ENCODE measurements around the gene NFE2L3.

Gene NFE2L3

DNA sequence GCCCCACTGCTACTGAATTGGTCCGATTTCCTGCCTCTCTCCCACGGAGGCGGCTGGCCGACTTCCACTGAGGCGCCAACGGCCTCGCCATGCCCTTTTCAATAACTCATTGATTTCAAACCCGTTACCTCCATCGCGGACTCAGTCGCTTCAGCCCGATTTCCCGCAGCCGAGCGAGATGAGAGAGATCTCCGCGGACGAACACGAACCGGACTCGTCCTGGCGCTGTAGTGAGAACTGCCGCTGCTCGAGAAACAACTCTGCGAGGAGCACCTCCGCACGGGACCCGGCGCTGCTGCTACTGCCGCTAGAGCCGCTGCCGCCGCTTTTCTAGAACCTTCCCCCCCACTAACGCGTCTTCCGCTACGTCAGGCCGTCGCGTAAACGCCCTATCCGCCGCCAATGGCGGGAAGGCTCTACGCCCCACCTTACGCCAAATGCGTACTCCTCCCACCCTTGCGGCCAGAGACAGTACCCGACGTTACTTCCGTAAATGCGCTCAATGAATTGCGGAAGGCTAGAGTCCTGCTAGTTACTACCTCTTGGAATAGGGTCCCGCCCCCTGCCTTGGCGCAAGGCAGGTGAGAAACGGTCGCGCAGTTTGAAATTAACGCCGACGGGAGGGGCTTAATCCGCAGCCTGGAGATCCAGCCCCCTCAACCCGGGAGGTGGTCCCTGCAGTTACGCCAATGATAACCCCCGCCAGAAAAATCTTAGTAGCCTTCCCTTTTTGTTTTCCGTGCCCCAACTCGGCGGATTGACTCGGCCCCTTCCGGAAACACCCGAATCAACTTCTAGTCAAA is 48.6 kb downstream of the NFE2L3 start, which contains the start of gene HNRNPA2B1:
Gene HNRNPA2B1 (minus strand): TSS at position 303 of the 803 bp plus-strand sequence. CDS start 169 bp downstream, at position 134.
- DNase-seq = peak; percentile 96 to 99

DNA sequence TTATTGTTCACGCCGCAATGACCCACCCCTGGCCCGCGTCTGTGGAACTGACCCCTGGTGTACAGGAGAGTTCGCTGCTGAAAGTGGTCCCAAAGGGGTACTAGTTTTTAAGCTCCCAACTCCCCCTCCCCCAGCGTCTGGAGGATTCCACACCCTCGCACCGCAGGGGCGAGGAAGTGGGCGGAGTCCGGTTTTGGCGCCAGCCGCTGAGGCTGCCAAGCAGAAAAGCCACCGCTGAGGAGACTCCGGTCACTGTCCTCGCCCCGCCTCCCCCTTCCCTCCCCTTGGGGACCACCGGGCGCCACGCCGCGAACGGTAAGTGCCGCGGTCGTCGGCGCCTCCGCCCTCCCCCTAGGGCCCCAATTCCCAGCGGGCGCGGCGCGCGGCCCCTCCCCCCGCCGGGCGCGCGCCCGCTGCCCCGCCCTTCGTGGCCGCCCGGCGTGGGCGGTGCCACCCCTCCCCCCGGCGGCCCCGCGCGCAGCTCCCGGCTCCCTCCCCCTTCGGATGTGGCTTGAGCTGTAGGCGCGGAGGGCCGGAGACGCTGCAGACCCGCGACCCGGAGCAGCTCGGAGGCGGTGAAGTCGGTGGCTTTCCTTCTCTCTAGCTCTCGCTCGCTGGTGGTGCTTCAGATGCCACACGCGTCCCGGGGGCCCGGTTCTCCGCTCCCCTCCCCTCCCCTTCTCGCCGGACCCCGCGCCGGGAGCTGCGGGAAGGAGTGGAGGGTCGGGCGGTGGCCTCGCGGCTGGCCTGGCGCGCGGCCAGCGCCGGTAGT is 49.4 kb downstream of the NFE2L3 start, which contains the start of gene CBX3:
Gene CBX3 (plus strand): TSS at position 499 of the 772 bp plus-strand sequence. CDS start 1,254 bp downstream, outside the sequence.
- peak; percentile 83 for DNase-seq

DNA sequence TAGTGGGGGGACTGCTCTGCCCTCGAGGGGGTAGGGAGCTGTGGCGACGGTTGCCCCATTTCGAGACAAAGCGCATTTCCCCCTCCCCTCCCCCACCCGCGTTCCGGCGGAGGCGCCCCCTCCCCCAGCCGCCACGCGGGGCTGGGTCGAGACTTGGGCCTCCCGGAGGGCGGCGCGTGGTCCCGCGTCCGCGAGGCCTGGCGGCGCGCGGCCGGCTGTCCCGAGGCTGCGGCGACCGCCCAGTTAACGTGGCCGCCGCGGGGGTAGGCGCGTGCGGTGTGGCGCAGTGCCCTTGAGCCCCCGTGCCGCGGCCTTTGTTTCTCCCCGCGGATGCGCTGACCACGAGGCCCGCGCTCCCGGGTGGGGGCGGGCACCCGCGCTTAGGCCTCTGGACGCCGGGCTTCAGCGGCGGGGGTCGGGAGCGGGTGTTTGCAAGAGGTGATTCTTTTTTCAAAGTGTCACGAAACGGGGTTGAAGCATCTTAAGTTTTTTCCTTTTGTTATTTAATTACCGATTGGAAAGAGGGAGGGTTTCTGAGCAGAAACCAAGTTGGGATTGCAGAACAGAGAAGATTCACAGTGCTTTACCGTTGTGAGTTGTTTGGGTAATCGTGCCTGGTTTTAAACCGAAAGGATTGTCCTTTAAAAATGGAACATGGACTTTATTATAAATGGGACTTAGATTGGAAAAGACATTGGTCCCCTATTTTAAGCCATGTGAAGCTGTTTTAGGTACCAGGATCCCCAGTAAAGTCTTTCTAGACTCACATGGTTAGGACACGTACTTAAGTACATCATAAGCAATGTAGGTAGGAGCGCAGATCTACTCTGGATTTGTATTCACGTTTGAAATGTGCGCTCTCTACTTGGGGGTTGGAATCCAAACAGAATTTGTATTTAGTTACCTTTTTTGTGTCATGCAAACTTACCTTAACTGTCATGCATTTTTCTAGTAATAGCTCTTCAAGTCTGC is 50.3 kb downstream of the NFE2L3 start:
- DNase-seq = peak; percentile 46 to 51

DNA sequence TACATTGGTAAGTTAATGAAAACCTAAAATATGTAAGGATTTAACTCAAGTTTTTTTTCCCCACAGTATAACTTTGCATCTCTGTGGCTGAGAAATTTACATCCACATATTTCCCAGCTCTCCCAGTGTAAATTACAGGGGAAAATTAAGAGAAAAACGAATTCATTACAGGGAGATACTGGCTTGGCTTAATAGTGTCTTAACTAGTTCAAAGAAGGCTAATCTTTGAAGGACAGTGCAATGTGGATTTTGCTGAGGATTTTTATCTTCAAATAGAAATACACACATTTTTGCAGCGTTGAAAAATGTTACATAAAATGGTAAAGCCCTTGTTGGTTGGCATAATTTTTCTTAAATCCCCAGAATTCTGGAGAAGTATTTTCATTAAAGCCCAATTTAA is 51.0 kb downstream of the NFE2L3 start:
- no peak for DNase-seq

GRCh38 chr7:26208040-26208439 is 56.0 kb downstream of the NFE2L3 start:
- DNase-seq = no peak

DNA sequence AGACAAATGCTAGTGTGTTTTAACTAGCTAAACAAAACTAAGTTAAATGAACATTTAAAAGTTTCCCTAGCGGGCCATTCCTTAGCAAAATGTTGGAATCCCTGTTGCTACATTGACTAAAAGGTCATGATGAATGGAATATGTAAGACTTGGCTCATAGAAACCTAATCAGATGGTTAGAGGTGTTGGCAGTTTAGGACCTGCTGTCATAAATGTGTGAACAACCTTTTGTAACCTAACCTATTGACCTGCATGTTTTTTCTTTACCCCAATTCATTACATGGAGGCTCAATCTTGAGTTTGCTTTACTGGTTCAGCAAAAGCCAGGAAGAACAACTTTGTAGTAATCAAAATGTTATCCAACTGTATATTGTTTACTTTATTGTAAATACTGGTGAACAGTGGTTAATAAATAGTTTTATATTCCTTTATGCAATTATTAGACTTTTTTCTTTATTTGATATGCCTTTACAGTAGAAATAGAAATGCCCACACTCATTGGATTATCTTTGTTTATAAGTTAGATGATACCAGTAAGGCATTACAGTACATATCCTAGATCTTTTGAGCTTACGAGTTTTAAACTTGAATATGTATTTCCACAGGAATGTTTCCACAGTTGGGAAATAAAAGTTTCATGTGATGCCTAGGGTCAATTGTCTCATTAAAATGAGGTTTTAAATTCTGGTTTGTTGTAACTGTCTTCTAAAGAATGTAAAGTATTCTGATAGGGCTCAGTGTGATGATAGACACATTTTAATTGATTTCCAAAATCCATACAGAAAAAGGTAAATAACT is 61.1 kb downstream of the NFE2L3 start:
- no peak for DNase-seq

GRCh38 chr7:26213807-26214515 is 62.0 kb downstream of the NFE2L3 start:
- DNase-seq = no peak

- no peak for DNase-seq
These were observed 64.1 kb downstream of the NFE2L3 start for GRCh38 chr7:26216049-26216448.

- DNase-seq = no peak
These were observed 72.4 kb downstream of the NFE2L3 start for GRCh38 chr7:26224359-26224758.

DNA sequence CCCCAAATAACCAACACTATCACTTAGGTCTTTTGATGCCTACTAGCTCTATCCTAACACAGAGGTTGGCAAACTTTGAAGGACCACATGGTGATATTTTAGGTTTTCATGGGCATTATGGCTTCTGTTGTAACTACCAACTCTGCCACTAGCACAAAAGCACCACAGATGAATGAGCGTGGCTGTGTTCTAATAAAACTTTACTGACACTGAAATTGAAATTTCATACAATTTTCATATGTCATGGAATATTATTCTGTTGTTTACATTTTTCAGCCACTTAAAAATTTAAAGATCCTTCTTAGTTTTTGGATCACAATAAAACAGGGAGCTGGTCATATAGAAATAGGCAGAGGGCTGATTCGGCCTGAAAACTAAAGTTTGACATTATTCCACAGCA is 76.0 kb downstream of the NFE2L3 start:
- no peak for DNase-seq

- DNase-seq = no peak
These were observed 82.0 kb downstream of the NFE2L3 start for GRCh38 chr7:26233902-26234511.
